Measurements from ENCODE around the gene TRAPPC11.

TRAPPC11 gene

DNA sequence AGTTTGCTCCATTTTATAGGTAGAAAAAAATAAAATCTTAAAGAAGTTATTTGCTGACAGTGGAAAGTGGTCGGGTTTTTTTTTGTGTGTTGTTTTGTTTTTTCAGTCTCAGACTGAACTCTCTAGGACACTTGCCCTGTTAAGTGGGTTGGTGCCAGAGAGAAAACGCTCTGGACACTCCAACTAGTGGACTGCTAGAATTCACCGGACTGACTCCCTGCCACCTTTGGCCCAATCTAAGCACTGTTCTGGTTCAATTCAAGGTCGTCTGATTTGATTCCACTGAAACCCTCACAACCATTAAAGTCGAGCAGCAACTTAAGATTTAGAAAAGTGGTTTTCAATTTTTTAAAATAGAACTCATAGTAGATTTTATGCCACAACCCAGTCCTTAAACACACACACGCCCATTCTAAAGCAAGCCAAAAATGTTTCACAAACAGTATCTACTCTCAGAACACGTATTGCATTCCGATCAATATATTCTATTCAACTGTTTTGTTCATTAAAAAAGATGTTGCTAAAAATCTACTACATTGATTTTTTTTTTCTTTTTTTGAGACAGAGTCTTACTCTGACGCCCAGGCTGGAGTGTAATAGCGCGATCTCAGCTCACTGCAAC is 27.4 kb upstream of the TRAPPC11 start:
- no peak for TF ChIP-seq RAD21 (IDR thresholded peaks at IDR 0.05; ENCODE audit: low read depth)
- no peak for TF ChIP-seq YY1 (IDR thresholded peaks at IDR 0.05; ENCODE audit: low read depth)
- TF ChIP-seq TEAD4 (IDR thresholded peaks at IDR 0.05), result no peak
- TF ChIP-seq CREB1 (IDR thresholded peaks at IDR 0.05; ENCODE audit: low read depth), result no peak
- no peak for TF ChIP-seq TAF1 (IDR thresholded peaks at IDR 0.05; ENCODE audit: low read depth)
- no peak for TF ChIP-seq FOXM1 (IDR thresholded peaks at IDR 0.05; ENCODE audit: borderline replicate concordance, low read depth)
- TF ChIP-seq, protein P1, sequence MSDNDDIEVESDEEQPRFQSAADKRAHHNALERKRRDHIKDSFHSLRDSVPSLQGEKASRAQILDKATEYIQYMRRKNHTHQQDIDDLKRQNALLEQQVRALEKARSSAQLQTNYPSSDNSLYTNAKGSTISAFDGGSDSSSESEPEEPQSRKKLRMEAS (IDR thresholded peaks at IDR 0.05), result no peak
- TF ChIP-seq NFIC (IDR thresholded peaks at IDR 0.05), result no peak
- TF ChIP-seq, protein P2, sequence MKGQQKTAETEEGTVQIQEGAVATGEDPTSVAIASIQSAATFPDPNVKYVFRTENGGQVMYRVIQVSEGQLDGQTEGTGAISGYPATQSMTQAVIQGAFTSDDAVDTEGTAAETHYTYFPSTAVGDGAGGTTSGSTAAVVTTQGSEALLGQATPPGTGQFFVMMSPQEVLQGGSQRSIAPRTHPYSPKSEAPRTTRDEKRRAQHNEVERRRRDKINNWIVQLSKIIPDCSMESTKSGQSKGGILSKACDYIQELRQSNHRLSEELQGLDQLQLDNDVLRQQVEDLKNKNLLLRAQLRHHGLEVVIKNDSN (IDR thresholded peaks at IDR 0.05), result no peak
- no peak for TF ChIP-seq CEBPB (IDR thresholded peaks at IDR 0.05)

DNA sequence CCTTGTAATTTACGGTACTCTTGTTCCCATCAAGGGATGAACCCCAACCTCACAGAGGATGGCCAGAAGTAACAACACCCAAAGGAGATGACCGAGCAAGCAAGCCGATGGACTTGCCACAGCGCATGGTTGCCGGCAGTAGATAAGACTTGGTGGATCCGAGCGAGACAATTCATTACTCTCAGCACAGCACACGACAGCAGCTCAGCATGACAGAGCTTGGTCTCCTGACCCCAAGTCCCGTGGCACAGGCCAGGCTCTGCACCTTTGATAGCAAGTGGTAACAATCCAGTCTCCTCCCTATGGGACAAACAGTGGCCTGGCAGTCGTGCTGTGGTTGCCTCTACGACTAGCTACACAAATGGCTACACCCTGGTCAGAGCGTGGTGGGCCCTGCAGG is 26.4 kb upstream of the TRAPPC11 start:
- TF ChIP-seq, protein P2 (IDR thresholded peaks at IDR 0.05), result no peak
- no peak for TF ChIP-seq TCF12 (IDR thresholded peaks at IDR 0.05; ENCODE audit: low read depth)
- TF ChIP-seq YY1 (IDR thresholded peaks at IDR 0.05; ENCODE audit: low read depth), result no peak
- TF ChIP-seq, protein P3, sequence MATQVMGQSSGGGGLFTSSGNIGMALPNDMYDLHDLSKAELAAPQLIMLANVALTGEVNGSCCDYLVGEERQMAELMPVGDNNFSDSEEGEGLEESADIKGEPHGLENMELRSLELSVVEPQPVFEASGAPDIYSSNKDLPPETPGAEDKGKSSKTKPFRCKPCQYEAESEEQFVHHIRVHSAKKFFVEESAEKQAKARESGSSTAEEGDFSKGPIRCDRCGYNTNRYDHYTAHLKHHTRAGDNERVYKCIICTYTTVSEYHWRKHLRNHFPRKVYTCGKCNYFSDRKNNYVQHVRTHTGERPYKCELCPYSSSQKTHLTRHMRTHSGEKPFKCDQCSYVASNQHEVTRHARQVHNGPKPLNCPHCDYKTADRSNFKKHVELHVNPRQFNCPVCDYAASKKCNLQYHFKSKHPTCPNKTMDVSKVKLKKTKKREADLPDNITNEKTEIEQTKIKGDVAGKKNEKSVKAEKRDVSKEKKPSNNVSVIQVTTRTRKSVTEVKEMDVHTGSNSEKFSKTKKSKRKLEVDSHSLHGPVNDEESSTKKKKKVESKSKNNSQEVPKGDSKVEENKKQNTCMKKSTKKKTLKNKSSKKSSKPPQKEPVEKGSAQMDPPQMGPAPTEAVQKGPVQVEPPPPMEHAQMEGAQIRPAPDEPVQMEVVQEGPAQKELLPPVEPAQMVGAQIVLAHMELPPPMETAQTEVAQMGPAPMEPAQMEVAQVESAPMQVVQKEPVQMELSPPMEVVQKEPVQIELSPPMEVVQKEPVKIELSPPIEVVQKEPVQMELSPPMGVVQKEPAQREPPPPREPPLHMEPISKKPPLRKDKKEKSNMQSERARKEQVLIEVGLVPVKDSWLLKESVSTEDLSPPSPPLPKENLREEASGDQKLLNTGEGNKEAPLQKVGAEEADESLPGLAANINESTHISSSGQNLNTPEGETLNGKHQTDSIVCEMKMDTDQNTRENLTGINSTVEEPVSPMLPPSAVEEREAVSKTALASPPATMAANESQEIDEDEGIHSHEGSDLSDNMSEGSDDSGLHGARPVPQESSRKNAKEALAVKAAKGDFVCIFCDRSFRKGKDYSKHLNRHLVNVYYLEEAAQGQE (IDR thresholded peaks at IDR 0.05; ENCODE audit: low read depth), result no peak
- TF ChIP-seq RAD21 (IDR thresholded peaks at IDR 0.05; ENCODE audit: low read depth), result no peak
- no peak for TF ChIP-seq TAF1 (IDR thresholded peaks at IDR 0.05; ENCODE audit: low read depth)
- no peak for TF ChIP-seq ZBTB7A (IDR thresholded peaks at IDR 0.05; ENCODE audit: low read depth)
- TF ChIP-seq NFIC (IDR thresholded peaks at IDR 0.05), result no peak
- no peak for TF ChIP-seq FOXM1 (IDR thresholded peaks at IDR 0.05; ENCODE audit: borderline replicate concordance, low read depth)
- TF ChIP-seq, protein P1 (IDR thresholded peaks at IDR 0.05), result no peak
- TF ChIP-seq EGR1 (IDR thresholded peaks at IDR 0.05), result no peak
- no peak for TF ChIP-seq EP300 (IDR thresholded peaks at IDR 0.05; ENCODE audit: borderline replicate concordance)
- no peak for TF ChIP-seq CEBPB (IDR thresholded peaks at IDR 0.05)

DNA sequence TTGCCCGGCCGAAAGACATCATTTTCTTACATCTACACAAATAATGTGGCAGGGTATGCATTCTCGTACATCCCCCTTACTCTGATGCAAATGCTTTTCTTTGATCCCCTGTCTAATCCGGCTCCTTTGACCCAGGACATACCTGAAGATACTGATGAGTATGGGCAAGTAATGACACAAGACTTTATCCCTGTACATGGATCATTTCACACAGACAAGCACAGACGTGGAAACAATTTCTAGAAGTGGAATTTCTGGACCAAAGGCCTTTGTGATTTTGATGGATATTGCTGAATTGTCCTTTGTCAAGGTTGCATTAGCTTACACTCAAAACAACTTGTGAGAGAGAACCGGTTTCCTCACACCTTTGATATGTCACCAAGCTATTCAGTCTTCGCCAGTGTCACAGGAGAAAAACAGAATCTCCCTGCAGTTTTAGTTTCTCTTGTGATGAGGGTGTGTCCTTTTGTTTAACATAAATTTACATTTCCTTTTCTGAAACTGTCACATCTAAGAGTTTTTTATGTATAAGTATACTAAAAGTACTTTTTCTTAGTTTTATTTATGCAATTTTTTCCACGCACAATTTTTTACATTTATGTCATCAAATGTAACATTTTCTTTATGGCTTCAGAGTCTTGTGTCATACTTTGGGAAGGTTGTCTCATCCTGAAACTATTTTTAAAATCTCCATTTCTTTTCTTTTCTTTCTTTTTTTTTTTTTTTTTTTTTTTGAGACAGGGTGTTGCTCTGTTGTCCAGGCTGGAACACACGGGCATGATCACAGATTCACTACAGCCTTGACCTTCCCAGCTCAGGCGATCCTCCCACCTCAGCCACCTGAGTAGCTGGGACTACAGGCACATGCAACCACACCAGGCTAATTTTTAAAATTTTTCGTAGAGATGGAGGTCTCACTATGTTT is 25.4 kb upstream of the TRAPPC11 start:
- TF ChIP-seq CEBPB (IDR thresholded peaks at IDR 0.05) (no peak), EGR1 (IDR thresholded peaks at IDR 0.05) (no peak), RAD21 (IDR thresholded peaks at IDR 0.05; ENCODE audit: low read depth) (no peak), NFIC (IDR thresholded peaks at IDR 0.05) (no peak), YY1 (IDR thresholded peaks at IDR 0.05; ENCODE audit: low read depth) (no peak), ZBTB7A (IDR thresholded peaks at IDR 0.05; ENCODE audit: low read depth) (no peak), EP300 (IDR thresholded peaks at IDR 0.05; ENCODE audit: borderline replicate concordance) (no peak), FOXM1 (IDR thresholded peaks at IDR 0.05; ENCODE audit: borderline replicate concordance, low read depth) (no peak), TCF12 (IDR thresholded peaks at IDR 0.05; ENCODE audit: low read depth) (no peak)
- TF ChIP-seq, protein P2 (IDR thresholded peaks at IDR 0.05), result no peak
- TF ChIP-seq, protein P1 (IDR thresholded peaks at IDR 0.05), result no peak

DNA sequence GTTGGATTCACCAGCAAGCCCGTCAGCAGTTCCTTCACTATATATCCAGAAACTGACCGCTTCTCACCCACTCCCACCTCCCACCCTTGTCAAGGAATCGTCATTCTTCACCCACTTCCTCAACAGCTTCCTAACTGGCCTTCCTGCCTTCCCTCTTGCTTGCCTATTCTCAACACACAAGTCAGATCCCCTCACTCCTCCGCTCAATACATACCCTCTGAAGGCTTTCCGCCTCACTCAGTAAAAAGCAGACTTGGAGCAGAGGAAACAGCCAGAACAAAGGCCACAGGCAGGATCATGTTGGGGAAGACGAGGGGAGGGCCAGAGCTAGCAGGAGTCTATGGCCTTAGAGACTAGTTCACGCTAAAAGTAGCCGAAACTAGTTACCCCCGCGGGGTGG is 23.8 kb upstream of the TRAPPC11 start:
- no peak for TF ChIP-seq NFIC (IDR thresholded peaks at IDR 0.05)
- no peak for TF ChIP-seq EGR1 (IDR thresholded peaks at IDR 0.05)
- TF ChIP-seq, protein P1 (IDR thresholded peaks at IDR 0.05), result no peak
- no peak for TF ChIP-seq EP300 (IDR thresholded peaks at IDR 0.05; ENCODE audit: borderline replicate concordance)
- no peak for TF ChIP-seq YY1 (IDR thresholded peaks at IDR 0.05; ENCODE audit: low read depth)
- TF ChIP-seq TEAD4 (IDR thresholded peaks at IDR 0.05), result no peak
- no peak for TF ChIP-seq TAF1 (IDR thresholded peaks at IDR 0.05; ENCODE audit: low read depth)
- TF ChIP-seq, protein P2 (IDR thresholded peaks at IDR 0.05), result no peak
- no peak for TF ChIP-seq ZBTB7A (IDR thresholded peaks at IDR 0.05; ENCODE audit: low read depth)
- TF ChIP-seq CEBPB (IDR thresholded peaks at IDR 0.05), result no peak
- no peak for TF ChIP-seq FOXM1 (IDR thresholded peaks at IDR 0.05; ENCODE audit: borderline replicate concordance, low read depth)
- no peak for TF ChIP-seq TCF12 (IDR thresholded peaks at IDR 0.05; ENCODE audit: low read depth)
- no peak for TF ChIP-seq CREB1 (IDR thresholded peaks at IDR 0.05; ENCODE audit: low read depth)

DNA sequence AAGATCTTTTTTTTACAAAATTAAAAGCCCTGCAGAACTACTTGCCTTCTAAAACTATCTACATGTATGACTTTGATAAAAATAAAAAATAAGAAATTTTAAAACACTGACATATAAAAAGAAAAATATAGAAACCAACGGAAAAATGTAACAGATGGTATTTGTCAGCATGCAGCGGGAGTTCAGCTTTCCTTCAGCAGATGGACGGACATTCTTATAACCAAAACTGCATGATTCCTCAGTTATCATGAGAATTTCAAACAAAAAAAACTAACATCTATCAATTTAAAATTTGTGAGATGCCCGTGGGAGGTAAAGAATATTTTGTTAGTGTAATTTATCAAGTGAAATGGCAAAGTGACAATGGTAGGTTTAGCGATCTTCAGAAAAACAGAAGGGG is 23.4 kb upstream of the TRAPPC11 start:
- TF ChIP-seq EGR1 (IDR thresholded peaks at IDR 0.05), result no peak
- TF ChIP-seq YY1 (IDR thresholded peaks at IDR 0.05; ENCODE audit: low read depth), result no peak
- no peak for TF ChIP-seq RAD21 (IDR thresholded peaks at IDR 0.05; ENCODE audit: low read depth)
- TF ChIP-seq, protein P1 (IDR thresholded peaks at IDR 0.05), result no peak
- TF ChIP-seq TEAD4 (IDR thresholded peaks at IDR 0.05), result no peak
- no peak for TF ChIP-seq NFIC (IDR thresholded peaks at IDR 0.05)
- TF ChIP-seq, protein P3 (IDR thresholded peaks at IDR 0.05; ENCODE audit: low read depth), result no peak
- TF ChIP-seq TAF1 (IDR thresholded peaks at IDR 0.05; ENCODE audit: low read depth), result no peak
- no peak for TF ChIP-seq FOXM1 (IDR thresholded peaks at IDR 0.05; ENCODE audit: borderline replicate concordance, low read depth)
- no peak for TF ChIP-seq CEBPB (IDR thresholded peaks at IDR 0.05)
- TF ChIP-seq CREB1 (IDR thresholded peaks at IDR 0.05; ENCODE audit: low read depth), result no peak
